Measurements from ENCODE around the gene NEURL3. TPM values are rescaled to one million over a fixed set of nuclear protein-coding genes. Genes with fewer than 3 reads are reported as not detected.
A peak's percentile ranks its signal among the peaks of the same experiment; 100 is the strongest.

The NEURL3 gene
- total RNA-seq, 3 donors from 2014 or later (not counting 1 experiment from before 2014, with no cell fraction given) = not detected

DNA sequence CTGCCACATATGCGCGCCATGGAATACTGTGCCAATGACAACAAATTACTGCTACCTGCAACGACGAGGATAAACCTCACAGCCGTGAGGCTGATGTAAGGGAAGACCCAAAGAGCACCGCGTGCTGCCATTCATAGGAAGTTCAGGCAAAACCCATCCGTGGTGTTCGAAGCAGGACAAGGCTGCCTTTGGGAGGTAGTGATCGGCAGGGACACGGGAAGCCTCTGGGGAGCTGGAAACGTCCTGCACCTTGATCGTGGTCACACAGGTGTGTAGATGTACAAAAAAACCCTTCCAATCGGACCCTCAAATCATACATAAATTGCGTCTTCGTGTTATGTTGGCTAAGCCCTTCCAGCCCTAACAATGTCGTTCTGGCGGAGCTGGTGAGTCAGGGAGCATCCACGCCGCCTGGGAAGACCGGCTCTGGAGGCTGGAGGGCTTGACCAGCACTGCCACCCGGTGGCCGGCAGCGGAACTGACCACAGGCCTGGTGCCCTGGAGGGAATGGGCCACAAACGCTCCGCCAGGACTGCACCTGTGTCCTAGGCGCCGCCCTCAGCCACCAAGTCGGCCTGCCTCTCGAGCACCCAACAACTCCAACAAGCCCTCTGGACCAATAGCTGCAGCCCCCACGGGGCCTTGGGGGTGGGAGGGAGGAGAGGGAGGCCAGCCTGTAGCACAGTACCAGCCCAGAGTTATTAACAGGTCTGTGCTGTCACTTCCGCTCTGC lies 4.1 kb upstream of the NEURL3 start:
- no peaks in the 10 kb centered on the region for H3K9me3 Mint-ChIP-seq

DNA sequence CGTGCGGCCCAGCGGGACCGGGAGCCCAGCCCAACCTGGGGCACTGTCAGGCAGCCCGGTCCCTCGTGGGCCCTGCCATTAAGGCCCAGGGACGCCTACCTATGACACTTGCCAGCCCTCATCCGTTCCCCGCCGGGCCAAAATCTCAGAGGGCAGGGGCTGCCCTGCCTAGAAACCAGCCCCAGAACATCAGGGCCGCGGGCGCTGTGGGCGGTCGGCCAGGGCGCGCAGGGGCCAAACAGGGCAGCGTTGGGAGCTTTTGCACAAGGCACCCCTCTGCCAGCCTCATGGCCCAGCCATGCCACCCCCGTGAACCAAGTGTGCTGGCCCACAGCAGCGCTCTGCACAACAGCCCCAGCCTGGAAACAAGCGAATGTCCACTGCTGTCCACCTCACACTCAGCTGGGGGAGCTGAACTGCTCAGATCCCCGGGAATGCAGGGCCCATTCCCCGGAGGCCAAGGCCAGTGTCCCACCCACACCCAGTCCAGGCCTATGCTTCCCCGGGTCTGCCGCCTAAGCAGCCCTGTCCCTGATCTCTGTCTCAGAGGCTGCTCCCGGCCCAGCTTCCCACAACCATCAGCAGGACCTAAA lies 3.5 kb upstream of the NEURL3 start:
- Mint-ChIP-seq H3K4me1 (peaks cover 24% of the 10 kb centered on the region in 2 donors), H3K27ac (peak overlapping the region in 1 of 2 donors; percentile 22), H3K4me3 (no peak overlapping the region), H3K27me3 (ENCODE audit: low read depth in 2 of 2) (peaks cover 13 to 21% of the 10 kb centered on the region in 2 donors), H3K9me3 (no peaks in the 10 kb centered on the region), H3K36me3 (no peaks in the 10 kb centered on the region)
- Histone ChIP-seq H3K27me3 (ENCODE audit: control insufficient read depth, insufficient read depth, low read length) (peaks cover 2% of the 10 kb centered on the region), H3K27ac (ENCODE audit: low read length) (no peak overlapping the region), H3K36me3 (ENCODE audit: control insufficient read depth, insufficient read depth, low read length) (no peaks in the 10 kb centered on the region), H3K9me3 (ENCODE audit: control insufficient read depth, insufficient read depth, low read length) (no peaks in the 10 kb centered on the region), H3K4me1 (ENCODE audit: control insufficient read depth, insufficient read depth, low read length) (peaks cover 23% of the 10 kb centered on the region), H3K4me3 (ENCODE audit: low read length) (no peak overlapping the region)
- TF ChIP-seq, protein P1, sequence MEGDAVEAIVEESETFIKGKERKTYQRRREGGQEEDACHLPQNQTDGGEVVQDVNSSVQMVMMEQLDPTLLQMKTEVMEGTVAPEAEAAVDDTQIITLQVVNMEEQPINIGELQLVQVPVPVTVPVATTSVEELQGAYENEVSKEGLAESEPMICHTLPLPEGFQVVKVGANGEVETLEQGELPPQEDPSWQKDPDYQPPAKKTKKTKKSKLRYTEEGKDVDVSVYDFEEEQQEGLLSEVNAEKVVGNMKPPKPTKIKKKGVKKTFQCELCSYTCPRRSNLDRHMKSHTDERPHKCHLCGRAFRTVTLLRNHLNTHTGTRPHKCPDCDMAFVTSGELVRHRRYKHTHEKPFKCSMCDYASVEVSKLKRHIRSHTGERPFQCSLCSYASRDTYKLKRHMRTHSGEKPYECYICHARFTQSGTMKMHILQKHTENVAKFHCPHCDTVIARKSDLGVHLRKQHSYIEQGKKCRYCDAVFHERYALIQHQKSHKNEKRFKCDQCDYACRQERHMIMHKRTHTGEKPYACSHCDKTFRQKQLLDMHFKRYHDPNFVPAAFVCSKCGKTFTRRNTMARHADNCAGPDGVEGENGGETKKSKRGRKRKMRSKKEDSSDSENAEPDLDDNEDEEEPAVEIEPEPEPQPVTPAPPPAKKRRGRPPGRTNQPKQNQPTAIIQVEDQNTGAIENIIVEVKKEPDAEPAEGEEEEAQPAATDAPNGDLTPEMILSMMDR (IDR thresholded peaks at IDR 0.05) = no peak
- DNase-seq (no peak), ATAC-seq (no peak)
- 68% methylated on average over 26 of the region's 26 CpGs for WGBS (ENCODE audit: insufficient coverage)
- intact Hi-C loops (cut with micrococcal nuclease) = loop anchor here (1.0 to 10.0 kb wide), 5 partner anchors 22 to 484 kb away; partner anchors contain the start of genes CIAO1 and TMEM127

More for the DNA sequence above, 4.1 kb upstream of the NEURL3 start:
- H3K4me1 ChIP-seq (ENCODE audit: control insufficient read depth, insufficient read depth, low read length) = peaks cover 23% of the 10 kb centered on the region
- no peak overlapping the region for H3K27ac ChIP-seq (ENCODE audit: low read length)
- H3K36me3 ChIP-seq (ENCODE audit: control insufficient read depth, insufficient read depth, low read length) = no peaks in the 10 kb centered on the region
- Mint-ChIP-seq H3K4me3 (peak overlapping the region; percentile 47), H3K4me1 (peaks cover 24% of the 10 kb centered on the region in 2 donors), H3K36me3 (no peaks in the 10 kb centered on the region), H3K27ac (peak overlapping the region in 1 of 2 donors; percentile 22), H3K27me3 (ENCODE audit: low read depth in 2 of 2) (peaks cover 13 to 21% of the 10 kb centered on the region in 2 donors)
- 41% methylated on average over 32 of the region's 32 CpGs for WGBS (ENCODE audit: insufficient coverage)
- intact Hi-C loops (cut with micrococcal nuclease) = loop anchor here (1.0 to 10.0 kb wide), 4 partner anchors 22 to 484 kb away; partner anchors contain the start of genes CIAO1 and TMEM127
- TF ChIP-seq, protein P1 (IDR thresholded peaks at IDR 0.05) = peak; percentile 83
- H3K4me3 ChIP-seq (ENCODE audit: low read length) = no peak overlapping the region
- H3K9me3 ChIP-seq (ENCODE audit: control insufficient read depth, insufficient read depth, low read length) = no peaks in the 10 kb centered on the region
- peak; percentile 66 to 68 for DNase-seq
- peak; percentile 58 to 63 (median 61) for ATAC-seq
- H3K27me3 ChIP-seq (ENCODE audit: control insufficient read depth, insufficient read depth, low read length) = peaks cover 2% of the 10 kb centered on the region

DNA sequence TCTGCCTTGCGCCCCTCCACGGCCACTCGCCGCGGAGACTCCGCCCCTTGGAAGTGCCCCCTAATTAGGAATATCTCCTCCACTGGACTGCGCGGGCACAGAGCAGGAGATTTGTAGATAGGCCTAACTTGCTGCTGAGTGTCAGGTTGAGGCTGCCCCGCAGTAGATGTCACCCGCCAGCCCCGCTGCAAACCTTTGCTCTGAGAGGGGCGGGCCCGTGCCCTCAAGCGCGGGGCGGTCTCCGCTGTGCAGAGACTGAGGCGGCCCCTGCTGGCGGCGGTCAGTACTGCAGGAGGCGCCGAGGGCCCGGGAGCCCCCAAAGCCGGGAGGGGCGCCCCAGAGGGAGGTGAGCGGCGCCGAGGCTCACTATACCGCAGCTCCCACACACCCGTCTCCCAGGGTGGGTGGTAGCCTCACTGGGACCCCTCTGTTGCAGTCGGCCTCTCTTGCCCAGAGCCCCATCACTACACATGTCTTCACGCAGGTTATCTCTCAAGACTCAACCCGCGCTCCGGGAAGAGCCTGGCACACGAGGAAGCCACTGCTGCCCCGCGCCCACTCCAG lies 2.9 kb upstream of the NEURL3 start:
- ATAC-seq (peak; percentile 94 to 97 (median 96)), DNase-seq (peak; percentile 90 to 92)
- Mint-ChIP-seq H3K4me3 (peak overlapping the region; percentile 73), H3K9me3 (no peaks in the 10 kb centered on the region), H3K27ac (no peak overlapping the region), H3K36me3 (no peaks in the 10 kb centered on the region), H3K27me3 (ENCODE audit: low read depth in 2 of 2) (peaks cover 13 to 21% of the 10 kb centered on the region in 2 donors), H3K4me1 (peaks cover 24% of the 10 kb centered on the region in 2 donors)
- H3K4me3 ChIP-seq (ENCODE audit: low read length) = no peak overlapping the region
- intact Hi-C loops (cut with micrococcal nuclease) = loop anchor here (1.0 to 10.0 kb wide), 4 partner anchors 21 to 483 kb away; partner anchors contain the start of genes CIAO1 and TMEM127
- no peak overlapping the region for H3K27ac ChIP-seq (ENCODE audit: low read length)
- 11% methylated on average over 38 of the region's 38 CpGs for WGBS (ENCODE audit: insufficient coverage)
- TF ChIP-seq, protein P1 (IDR thresholded peaks at IDR 0.05) = peak; percentile 98
- peaks cover 23% of the 10 kb centered on the region for H3K4me1 ChIP-seq (ENCODE audit: control insufficient read depth, insufficient read depth, low read length)
- peaks cover 2% of the 10 kb centered on the region for H3K27me3 ChIP-seq (ENCODE audit: control insufficient read depth, insufficient read depth, low read length)
- H3K36me3 ChIP-seq (ENCODE audit: control insufficient read depth, insufficient read depth, low read length) = no peaks in the 10 kb centered on the region
- H3K9me3 ChIP-seq (ENCODE audit: control insufficient read depth, insufficient read depth, low read length) = no peaks in the 10 kb centered on the region
